Adrenal gland (tissue), 12 donors: ENCODE results near the gene OGFRL1. TPM values are rescaled to one million over a fixed set of nuclear protein-coding genes. Genes with fewer than 3 reads are reported as not detected.

Source experiments
- DNase-seq, 7 donors: peaks; one replicate each; pipeline ENCODE4 v3.0.0-alpha.2; 2019 to 2020
- H3K27ac ChIP-seq, 5 donors: fragments of 200-600 bp; sonication (generic) in 4 of 5; 1 replicate in 3 of 5; 2 replicates in 2 of 5; pipeline versions ENCODE4 v1.5.1 to v1.8.0; 2016 to 2020; ENCODE audit warnings: mild to moderate bottlenecking in 1 of 5
- H3K27me3 ChIP-seq: fragments of 200-600 bp; 2 replicates; pipeline ENCODE4 v1.8.0; 2021
- H3K36me3 ChIP-seq, 2 donors: fragments of 200-600 bp; replicated peaks in 1 of 2; 1 replicate in 1 of 2; 2 replicates in 1 of 2; pipeline versions ENCODE4 v1.5.1 to v1.8.0; 2018 to 2022
- H3K4me1 ChIP-seq, 2 donors: fragments of 200-600 bp; replicated peaks in 1 of 2; 1 replicate in 1 of 2; 2 replicates in 1 of 2; pipeline versions ENCODE4 v1.5.1 to v1.8.0; 2018 to 2021
- H3K4me3 ChIP-seq, 4 donors: fragments of 200-600 bp; sonication (generic) in 3 of 4; one replicate each; pipeline ENCODE4 v1.5.1; 2016 to 2018
- H3K9me3 ChIP-seq, 3 donors: fragments of 200-600 bp; sonication (generic) in 1 of 3; replicated peaks in 1 of 3; 1 replicate in 2 of 3; 2 replicates in 1 of 3; pipeline versions ENCODE4 v1.5.1 to v1.8.0; 2016 to 2021
- CTCF ChIP-seq, 6 experiments: fragments of 450-650 bp in 4 of 6; fragments of 200-600 bp in 2 of 6; sonication (generic) in 1 of 6; IDR thresholded peaks; 1 replicate in 5 of 6; 2 replicates in 1 of 6; pipeline versions ENCODE4 v1.5.1 to v1.8.0; 2016 to 2021; ENCODE audit warnings: antibody characterized with exemption in 6 of 6, mild to moderate bottlenecking in 2 of 6, moderate library complexity in 1 of 6
- POLR2A ChIP-seq, 2 donors: fragments of 450-650 bp; IDR thresholded peaks; one replicate each; pipeline ENCODE4 v1.6.1; 2017; ENCODE audit warnings: antibody characterized with exemption in 2 of 2, mild to moderate bottlenecking in 2 of 2, moderate library complexity in 1 of 2
- WGBS, 4 donors: extraction: QIAGEN DNeasy Blood & Tissue Kit in 2 of 4; methylation state at CpG; one replicate each; pipeline versions ENCODE4 v1.1.5 to v1.1.7; 2013 to 2017; 5-methylcytosine and 5-hydroxymethylcytosine counted together
- intact Hi-C, 2 donors: fragments of 100-400 bp; cut with DNase I; formaldehyde crosslinking; loops; one replicate each; pipeline versions ENCODE4 v1.14.1 to v1.15.0; 2022 to 2023
- polyA plus RNA-seq, 3 donors: library from polyadenylated mRNA; stranded (reverse); fragments of 200-250 nt in 2 of 3; fragments of 350-450 nt in 1 of 3; fragmentation: Illumina TruSeq in 1 of 3; extraction: RNeasy Lipid Tissue Mini Kit (QIAGEN cat#74804) in 1 of 3; gene quantifications; one replicate each; pipeline ENCODE4 v1.2.3, GENCODE V29; 2013 to 2014
- total RNA-seq, 9 donors: library from RNA; depleted of rRNA in 4 of 9; stranded (reverse); fragments of >200 nt in 4 of 9; fragments of 120-200 nt in 1 of 9; fragmentation: NEBNext Ultra II Directional in 1 of 9; extraction: Animal tissue kit (Norgen Biotek cat#: 25700) in 1 of 9; gene quantifications; one replicate each; pipeline versions ENCODE4 v1.1.0 to v1.2.4, GENCODE V29; 2013 to 2023
- donor health status: healthy with polysubstance abuse.
- donor health status: Bipolar disorder and iron deficiency.
- donor health status: DM: yes; HTN: yes; CAD: no.
- donor health status: DM: no; HTN: no; CAD: no.
- donor health status: DM: no; HTN: no; CAD: no.
- donor health status: DM: yes; HTN: yes; CAD: no.

Gene OGFRL1
- total and polyA plus RNA-seq, 12 donors = 5.3 to 33.4 (median 13.8) TPM

DNA sequence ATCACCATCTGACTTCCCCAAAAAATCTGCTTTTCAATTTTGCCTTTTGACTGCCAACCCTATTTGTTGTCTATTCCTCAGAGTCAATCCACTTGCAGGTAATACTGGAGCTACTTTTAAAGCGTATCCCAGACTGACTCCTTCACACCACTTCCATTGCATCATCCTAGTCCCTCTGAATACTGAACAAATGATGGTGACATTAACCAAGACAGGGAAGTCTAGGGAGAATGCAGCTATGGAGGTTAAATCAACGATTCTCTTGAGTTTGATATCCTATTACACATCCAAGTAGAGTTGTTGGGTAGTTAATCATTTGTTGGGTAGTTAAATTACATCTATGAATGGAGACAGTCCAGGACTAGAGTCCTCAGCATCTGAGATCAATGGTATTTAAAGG lies 2.0 kb downstream of the OGFRL1 start:
- 77 to 90% (median 83%) methylated on average over 2 of the region's 2 CpGs for WGBS, 4 donors
- intact Hi-C loops = no loop called here
- no peaks in the 10 kb centered on the region for H3K36me3 ChIP-seq
- H3K4me3 ChIP-seq = peak overlapping the region in 1 of 4 donors; percentile 95
- H3K4me1 ChIP-seq = peaks cover 20 to 26% of the 10 kb centered on the region in 2 donors
- TF ChIP-seq POLR2A (IDR thresholded peaks at IDR 0.05) (no peak), CTCF (IDR thresholded peaks at IDR 0.05) (no peak)
- no peak overlapping the region for H3K27ac ChIP-seq
- no peaks in the 10 kb centered on the region for H3K27me3 ChIP-seq
- no peak for DNase-seq
- H3K9me3 ChIP-seq = no peaks in the 10 kb centered on the region

DNA sequence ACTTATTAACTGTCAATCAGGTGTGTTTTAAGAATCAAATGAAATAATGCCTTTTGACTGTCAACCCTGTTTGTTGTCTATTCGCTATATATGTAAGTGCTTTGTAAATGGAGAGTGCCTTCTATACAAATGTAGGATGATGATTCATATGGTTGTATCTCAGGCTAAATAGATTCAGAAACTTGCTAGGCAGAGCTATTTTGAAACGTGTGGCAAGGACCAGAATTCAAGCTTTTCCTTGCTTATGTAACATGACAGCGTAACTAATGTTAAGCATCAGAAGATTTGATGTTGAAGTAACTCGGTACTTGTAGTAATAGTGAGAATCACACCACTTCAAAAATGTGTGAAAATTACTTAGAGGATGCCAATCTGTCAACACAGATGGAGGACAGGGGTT lies 3.4 kb downstream of the OGFRL1 start:
- Histone ChIP-seq H3K4me1 (peaks cover 16 to 24% of the 10 kb centered on the region in 2 donors), H3K27ac (no peak overlapping the region)
- intact Hi-C loops = no loop called here

DNA sequence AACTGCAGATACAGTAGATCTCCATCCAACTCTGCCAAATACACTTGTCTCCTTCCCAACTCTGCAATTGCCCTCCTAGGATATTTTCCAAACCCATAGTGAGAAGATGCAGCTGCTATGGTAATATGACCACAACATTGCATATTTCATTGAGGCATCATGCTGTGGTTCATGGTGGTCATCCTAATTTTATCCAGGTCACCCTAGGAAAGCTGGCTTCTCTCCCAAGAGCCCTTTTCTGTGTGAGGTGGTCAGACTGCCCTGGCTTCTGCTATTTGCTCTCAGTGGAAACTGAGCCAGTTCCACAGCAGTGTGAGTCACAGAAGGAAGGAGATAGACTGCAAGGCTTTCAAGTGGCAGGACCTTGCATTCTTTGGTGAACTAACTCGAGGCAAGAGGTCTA lies 5.5 kb downstream of the OGFRL1 start:
- 3 to 42% (median 19%) methylated on average over 1 of the region's 1 CpG for WGBS, 4 donors
- TF ChIP-seq POLR2A (IDR thresholded peaks at IDR 0.05) (no peak), CTCF (IDR thresholded peaks at IDR 0.05) (no peak)
- DNase-seq = peak in 5 of 7 donors; percentile 16 to 51 (median 23)
- Histone ChIP-seq H3K9me3 (no peaks in the 10 kb centered on the region), H3K36me3 (no peaks in the 10 kb centered on the region), H3K4me3 (no peak overlapping the region), H3K4me1 (peaks cover 5 to 12% of the 10 kb centered on the region in 2 donors), H3K27me3 (no peaks in the 10 kb centered on the region), H3K27ac (peak overlapping the region in 1 of 5 donors; percentile 39)
- intact Hi-C loops = no loop called here

More for the DNA sequence above, 3.4 kb downstream of the OGFRL1 start:
- 76 to 77% (median 77%) methylated on average over 4 of the region's 4 CpGs for WGBS, 4 donors
- TF ChIP-seq POLR2A (IDR thresholded peaks at IDR 0.05) (no peak), CTCF (IDR thresholded peaks at IDR 0.05) (no peak)
- Histone ChIP-seq H3K9me3 (no peaks in the 10 kb centered on the region), H3K36me3 (no peaks in the 10 kb centered on the region), H3K4me3 (no peak overlapping the region), H3K27me3 (no peaks in the 10 kb centered on the region)
- DNase-seq = no peak

DNA sequence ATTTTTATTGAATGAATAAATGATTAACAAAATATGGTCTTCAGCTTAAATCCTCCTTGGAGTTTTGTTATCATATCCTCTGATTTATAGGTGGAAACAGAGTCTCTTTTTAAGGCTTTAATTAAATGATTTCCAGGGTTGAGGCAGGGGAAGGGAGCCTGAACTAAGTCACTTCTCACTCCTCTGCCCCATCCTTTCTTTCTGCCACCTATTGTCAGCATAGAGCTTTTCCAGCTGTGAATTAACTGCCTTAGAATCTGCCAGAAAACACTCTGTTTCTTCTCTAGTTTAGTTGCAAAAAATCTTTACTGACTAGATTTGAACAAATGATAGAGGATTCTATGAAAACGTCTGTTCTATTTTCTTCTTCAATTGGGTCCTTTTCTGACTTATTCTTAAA lies 9.8 kb downstream of the OGFRL1 start:
- Histone ChIP-seq H3K27ac (no peak overlapping the region), H3K36me3 (peaks cover 0 to 6% of the 10 kb centered on the region in 2 donors), H3K4me3 (no peak overlapping the region), H3K27me3 (no peaks in the 10 kb centered on the region), H3K4me1 (no peaks in the 10 kb centered on the region), H3K9me3 (no peaks in the 10 kb centered on the region)
- TF ChIP-seq POLR2A (IDR thresholded peaks at IDR 0.05) (no peak), CTCF (IDR thresholded peaks at IDR 0.05) (no peak)
- 63 to 80% (median 70%) methylated on average over 1 of the region's 1 CpG for WGBS, 4 donors
- DNase-seq = no peak
- intact Hi-C loops = no loop called here
